NT2/D1 (cell line): Measurements from ENCODE around the gene KCNT1.

ENCODE experiments used
- SUZ12 ChIP-seq: IDR thresholded peaks from 2 replicates; pipeline ENCODE4 v1.6.1; 2011; ENCODE audit not compliant: insufficient read length, insufficient read depth; ENCODE audit errors: extremely low read depth
- YY1 ChIP-seq: IDR thresholded peaks from 2 replicates; pipeline ENCODE4 v1.6.1; 2011; ENCODE audit not compliant: insufficient read length, insufficient read depth

GRCh38 chr9:135661816-135662560 lies 40.0 kb upstream of the KCNT1 start:
- no peak for TF ChIP-seq YY1
- TF ChIP-seq SUZ12: no peak
